Upper lobe of right lung (tissue), 1 donor: ENCODE results near the gene GEMIN7. TPM values are rescaled to one million over a fixed set of nuclear protein-coding genes. Genes with fewer than 3 reads are reported as not detected.

Experiments used
- ATAC-seq: fragments of 200-7000 bp; cut with Tn5 transposase; one replicate; pipeline ENCODE4 v1.9.1; 2020; ENCODE audit warnings: mild to moderate bottlenecking, moderate library complexity
- DNase-seq: peaks from one replicate; pipeline ENCODE4 v3.0.0-alpha.2; 2020
- H3K27ac ChIP-seq: fragments of 200-600 bp; one replicate; pipeline ENCODE4 v1.8.0; 2022
- H3K27me3 ChIP-seq: fragments of 200-600 bp; one replicate; pipeline ENCODE4 v1.8.0; 2022; ENCODE audit warnings: mild to moderate bottlenecking
- H3K36me3 ChIP-seq: fragments of 200-600 bp; one replicate; pipeline ENCODE4 v1.8.0; 2022
- H3K4me1 ChIP-seq: fragments of 200-600 bp; one replicate; pipeline ENCODE4 v1.8.0; 2022
- H3K4me3 ChIP-seq: fragments of 200-600 bp; one replicate; pipeline ENCODE4 v1.8.0; 2022; ENCODE audit warnings: mild to moderate bottlenecking
- H3K9me3 ChIP-seq: fragments of 200-600 bp; one replicate; pipeline ENCODE4 v1.8.0; 2022
- intact Hi-C: fragments of 100-400 bp; cut with DNase I; formaldehyde crosslinking; loops from one replicate; pipeline ENCODE4 v1.11.0; 2022
- total RNA-seq: library from RNA; stranded (reverse); fragmentation: NEBNext Ultra II Directional; extraction: Animal tissue kit (Norgen Biotek cat#: 25700); gene quantifications from one replicate; pipeline ENCODE4 v1.2.1, GENCODE V29; 2021
- TF ChIP-seq, protein P1 (sequence below): fragments of 200-600 bp; IDR thresholded peaks from one replicate; pipeline ENCODE4 v1.8.0; 2022; ENCODE audit warnings: antibody characterized with exemption
- donor health status: DM: no; HTN: yes; CAD: no; lungs with severe emphysema.

Gene GEMIN7
- total RNA-seq, 1 donor from 2014 or later = 14.9 TPM

DNA sequence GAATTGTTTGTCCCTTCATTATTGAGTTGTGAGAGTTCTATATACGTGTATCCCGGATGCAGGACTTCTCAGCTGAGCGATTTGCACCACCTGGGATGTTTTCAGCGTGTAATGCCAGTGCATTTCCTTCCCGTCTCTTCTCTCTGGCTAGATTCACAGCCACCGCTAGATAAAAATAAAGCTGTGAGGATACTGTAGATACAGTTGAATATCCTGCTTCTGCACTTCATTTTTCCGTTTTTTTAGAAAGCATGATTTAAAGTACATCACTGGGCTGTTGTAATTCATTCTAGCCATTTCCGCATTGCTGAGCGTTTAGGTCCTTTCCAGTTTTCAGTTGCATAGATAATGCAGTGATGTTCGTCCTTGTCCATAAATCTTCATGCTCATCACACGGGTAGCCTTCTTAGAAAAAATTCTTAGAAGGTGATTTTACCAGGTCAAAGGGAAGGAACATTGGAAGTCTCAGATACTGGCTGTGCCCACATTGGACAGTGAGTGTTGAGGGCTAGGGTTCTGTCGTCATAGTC, 28.6 kb downstream of the GEMIN7 start:
- no peaks in the 10 kb centered on the region for H3K36me3 ChIP-seq
- H3K4me3 ChIP-seq = no peak overlapping the region
- TF ChIP-seq, protein P1, sequence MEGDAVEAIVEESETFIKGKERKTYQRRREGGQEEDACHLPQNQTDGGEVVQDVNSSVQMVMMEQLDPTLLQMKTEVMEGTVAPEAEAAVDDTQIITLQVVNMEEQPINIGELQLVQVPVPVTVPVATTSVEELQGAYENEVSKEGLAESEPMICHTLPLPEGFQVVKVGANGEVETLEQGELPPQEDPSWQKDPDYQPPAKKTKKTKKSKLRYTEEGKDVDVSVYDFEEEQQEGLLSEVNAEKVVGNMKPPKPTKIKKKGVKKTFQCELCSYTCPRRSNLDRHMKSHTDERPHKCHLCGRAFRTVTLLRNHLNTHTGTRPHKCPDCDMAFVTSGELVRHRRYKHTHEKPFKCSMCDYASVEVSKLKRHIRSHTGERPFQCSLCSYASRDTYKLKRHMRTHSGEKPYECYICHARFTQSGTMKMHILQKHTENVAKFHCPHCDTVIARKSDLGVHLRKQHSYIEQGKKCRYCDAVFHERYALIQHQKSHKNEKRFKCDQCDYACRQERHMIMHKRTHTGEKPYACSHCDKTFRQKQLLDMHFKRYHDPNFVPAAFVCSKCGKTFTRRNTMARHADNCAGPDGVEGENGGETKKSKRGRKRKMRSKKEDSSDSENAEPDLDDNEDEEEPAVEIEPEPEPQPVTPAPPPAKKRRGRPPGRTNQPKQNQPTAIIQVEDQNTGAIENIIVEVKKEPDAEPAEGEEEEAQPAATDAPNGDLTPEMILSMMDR = no peak
- H3K4me1 ChIP-seq = peaks cover 20% of the 10 kb centered on the region
- DNase-seq (no peak), ATAC-seq (no peak)
- no peak overlapping the region for H3K27ac ChIP-seq
- H3K27me3 ChIP-seq = no peaks in the 10 kb centered on the region
- no peaks in the 10 kb centered on the region for H3K9me3 ChIP-seq
- intact Hi-C loops = no loop called here

DNA sequence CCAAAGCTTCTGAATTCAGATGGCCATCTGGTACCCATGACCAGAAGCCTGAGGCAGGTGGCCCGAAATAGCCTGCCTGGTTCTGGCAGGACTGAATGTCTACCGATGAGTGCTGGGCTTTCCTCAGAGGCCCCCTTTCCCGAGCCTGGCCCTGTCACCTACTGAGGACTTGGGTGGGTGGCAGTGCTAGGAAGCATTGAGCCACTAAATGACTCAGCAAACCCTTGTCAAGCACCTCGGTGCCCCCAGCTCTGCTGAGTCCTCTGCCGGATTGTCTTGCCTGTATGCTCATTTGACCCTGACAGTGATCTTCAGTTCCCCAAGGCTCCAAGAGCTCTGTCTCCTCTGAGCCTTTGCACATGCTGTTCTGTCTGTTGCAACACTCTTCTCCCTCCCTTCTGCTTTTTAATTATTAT, 31.8 kb downstream of the GEMIN7 start:
- DNase-seq (no peak), ATAC-seq (peak; percentile 56)
- no peak overlapping the region for H3K4me3 ChIP-seq
- intact Hi-C loops = no loop called here
- H3K9me3 ChIP-seq = no peaks in the 10 kb centered on the region
- H3K27me3 ChIP-seq = no peaks in the 10 kb centered on the region
- TF ChIP-seq, protein P1 = no peak
- H3K4me1 ChIP-seq = peaks cover 4% of the 10 kb centered on the region
- H3K36me3 ChIP-seq = no peaks in the 10 kb centered on the region
- H3K27ac ChIP-seq = no peak overlapping the region

DNA sequence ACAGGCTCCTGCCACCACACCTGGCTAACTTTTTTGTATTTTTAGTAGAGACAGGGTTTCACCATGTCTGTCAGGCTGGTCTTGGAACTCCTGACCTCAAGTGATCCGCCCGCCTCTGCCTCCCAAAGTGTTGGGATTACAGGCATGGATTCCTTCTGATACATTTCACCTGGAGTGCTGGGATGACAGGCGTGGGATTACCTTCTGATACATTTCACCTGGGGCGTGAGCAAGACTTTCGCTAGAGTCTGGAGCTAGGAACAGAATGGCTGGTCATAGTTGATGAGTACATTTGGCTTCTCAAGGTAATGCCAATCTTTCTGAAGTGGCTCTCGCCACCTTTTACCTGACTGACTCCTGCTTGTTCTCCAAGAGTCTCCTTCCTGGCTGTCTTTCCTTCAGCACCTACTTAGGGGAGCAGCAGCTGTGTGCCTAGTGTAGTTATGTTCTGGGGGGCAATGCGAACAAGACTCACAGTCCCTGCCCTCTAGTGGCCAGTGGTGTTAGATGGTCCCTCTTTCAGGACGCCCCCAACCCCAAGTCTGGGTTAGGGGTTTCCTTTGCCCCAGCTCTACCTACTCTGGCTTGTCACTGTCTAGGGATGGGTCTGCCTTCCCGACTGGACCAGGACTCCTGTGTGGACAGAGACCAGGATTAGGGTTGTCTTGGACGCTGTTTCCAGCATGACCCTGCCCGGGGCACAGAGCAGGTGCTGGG, 33.2 kb downstream of the GEMIN7 start:
- DNase-seq (no peak), ATAC-seq (no peak)
- H3K27me3 ChIP-seq = no peaks in the 10 kb centered on the region
- no peak overlapping the region for H3K4me3 ChIP-seq
- intact Hi-C loops = no loop called here
- H3K4me1 ChIP-seq = peaks cover 5% of the 10 kb centered on the region
- no peaks in the 10 kb centered on the region for H3K9me3 ChIP-seq
- no peaks in the 10 kb centered on the region for H3K36me3 ChIP-seq
- TF ChIP-seq, protein P1 = no peak
- H3K27ac ChIP-seq = no peak overlapping the region

DNA sequence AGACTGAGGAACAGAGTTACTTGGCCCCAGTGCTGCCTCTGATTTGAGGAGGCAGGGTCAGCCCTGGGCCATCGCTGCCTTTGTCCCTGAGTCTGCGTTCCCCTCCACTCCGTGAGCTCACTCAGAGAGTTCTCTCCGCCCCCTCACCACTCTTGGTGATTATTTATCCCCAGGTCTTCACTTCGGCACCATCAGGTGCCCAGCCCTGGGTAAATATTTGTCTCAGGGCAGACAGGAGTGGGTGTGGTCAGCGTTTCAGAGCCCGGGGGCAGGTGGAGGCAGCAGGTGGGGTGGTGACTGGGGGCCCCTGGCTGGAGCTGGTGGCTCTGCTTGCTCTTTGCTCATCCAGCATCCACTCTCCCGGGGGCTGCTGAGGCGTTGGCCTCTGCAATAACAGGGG, 34.6 kb downstream of the GEMIN7 start:
- H3K4me3 ChIP-seq = no peak overlapping the region
- intact Hi-C loops = no loop called here
- TF ChIP-seq, protein P1 = no peak
- no peaks in the 10 kb centered on the region for H3K9me3 ChIP-seq
- DNase-seq (no peak), ATAC-seq (peak; percentile 36)
- peaks cover 12% of the 10 kb centered on the region for H3K4me1 ChIP-seq
- H3K27ac ChIP-seq = no peak overlapping the region
- no peaks in the 10 kb centered on the region for H3K27me3 ChIP-seq
- no peaks in the 10 kb centered on the region for H3K36me3 ChIP-seq

DNA sequence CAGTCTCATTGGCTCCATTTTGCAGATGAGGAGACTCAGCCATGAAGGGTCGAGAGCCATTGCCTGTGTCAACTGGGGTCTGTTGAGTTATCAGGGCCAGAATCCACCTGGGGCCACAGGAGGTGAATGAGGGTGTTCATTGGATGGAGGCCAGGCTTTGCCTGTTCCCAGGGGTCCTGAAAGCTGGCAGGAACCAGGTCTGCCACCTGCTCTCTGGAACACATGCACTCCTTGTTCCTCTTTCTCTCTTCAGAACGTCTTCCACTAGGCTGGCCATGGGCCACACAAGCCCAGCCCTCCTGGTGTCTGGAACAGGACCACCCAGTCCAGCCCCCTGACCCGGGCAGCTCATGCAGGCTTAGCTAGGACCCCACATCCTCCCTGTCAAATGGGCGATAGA, 35.1 kb downstream of the GEMIN7 start:
- ATAC-seq (no peak), DNase-seq (no peak)
- H3K27me3 ChIP-seq = no peaks in the 10 kb centered on the region
- H3K27ac ChIP-seq = no peak overlapping the region
- no peak overlapping the region for H3K4me3 ChIP-seq
- peaks cover 12% of the 10 kb centered on the region for H3K4me1 ChIP-seq
- no peaks in the 10 kb centered on the region for H3K36me3 ChIP-seq
- TF ChIP-seq, protein P1 = no peak
- intact Hi-C loops = no loop called here
- H3K9me3 ChIP-seq = no peaks in the 10 kb centered on the region
